Measurements from ENCODE around the gene COBLL1. TPM values are rescaled to one million over a fixed set of nuclear protein-coding genes. Genes with fewer than 3 reads are reported as not detected.
A peak's percentile ranks its signal among the peaks of the same experiment; 100 is the strongest.

COBLL1 gene
- total RNA-seq, 1 donor from 2014 or later: 10.5 TPM

DNA sequence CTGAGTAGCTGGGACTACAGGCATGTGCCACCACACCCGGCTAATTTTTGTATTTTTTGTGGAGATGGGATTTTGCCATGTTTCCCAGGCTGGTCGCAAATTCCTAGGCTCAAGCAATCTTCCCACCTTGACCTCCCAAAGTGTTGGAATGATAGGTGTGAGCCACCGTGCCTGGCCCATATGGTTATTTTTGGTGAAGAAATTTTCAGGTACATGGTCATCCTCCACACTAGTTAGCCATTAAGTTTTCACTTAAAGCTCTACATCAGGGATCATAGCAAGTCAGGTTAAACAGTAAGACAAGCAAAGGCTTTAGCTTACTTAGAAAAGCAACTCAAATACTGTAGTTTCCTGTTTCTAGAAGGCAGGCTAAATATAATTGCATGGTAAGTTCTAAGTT is 116.1 kb downstream of the COBLL1 start:
- FAIRE-seq (peak; percentile 13), DNase-seq (ENCODE audit: low read depth) (no peak)
- Histone ChIP-seq H3K27me3 (ENCODE audit: control insufficient read depth, insufficient read depth, low read length) (no peaks in the 10 kb centered on the region), H3K36me3 (ENCODE audit: control insufficient read depth, insufficient read depth, low read length) (no peaks in the 10 kb centered on the region), H3K4me3 (ENCODE audit: low read depth, low read length) (no peak overlapping the region)
- no peak for TF ChIP-seq CTCF (IDR thresholded peaks at IDR 0.05; ENCODE audit: insufficient read depth, low read length, severe bottlenecking)

GRCh38 chr2:164722616-164723338 is 118.8 kb downstream of the COBLL1 start:
- TF ChIP-seq CTCF (IDR thresholded peaks at IDR 0.05; ENCODE audit: insufficient read depth, low read length, severe bottlenecking): no peak
- no peak overlapping the region for H3K4me3 ChIP-seq (ENCODE audit: low read depth, low read length)
- no peak for DNase-seq (ENCODE audit: low read depth)

DNA sequence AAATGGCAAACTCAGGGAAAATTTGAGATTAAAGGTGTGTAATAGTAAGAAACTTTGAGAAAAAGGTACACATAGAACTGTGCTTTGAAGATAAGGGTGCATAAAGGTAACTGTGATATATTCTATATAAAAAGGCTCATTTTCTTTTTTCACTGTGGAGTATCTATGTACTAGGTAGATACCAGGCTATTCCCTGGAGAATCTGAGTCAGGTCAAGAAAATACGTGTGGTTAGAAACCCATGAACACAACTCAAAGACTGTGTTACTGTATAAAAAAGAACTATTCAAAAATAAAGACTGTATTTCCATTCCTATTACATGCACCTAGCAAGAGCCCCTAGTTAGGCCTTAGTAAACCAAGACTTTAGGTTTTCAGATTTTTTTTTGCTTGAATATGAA is 120.2 kb downstream of the COBLL1 start:
- no peak overlapping the region for H3K4me3 ChIP-seq (ENCODE audit: low read depth, low read length)
- FAIRE-seq (no peak), DNase-seq (ENCODE audit: low read depth) (no peak)
- no peaks in the 10 kb centered on the region for H3K36me3 ChIP-seq (ENCODE audit: control insufficient read depth, insufficient read depth, low read length)
- no peak for TF ChIP-seq CTCF (IDR thresholded peaks at IDR 0.05; ENCODE audit: insufficient read depth, low read length, severe bottlenecking)
- H3K27me3 ChIP-seq (ENCODE audit: control insufficient read depth, insufficient read depth, low read length): no peaks in the 10 kb centered on the region

More at GRCh38 chr2:164722616-164723338, 118.8 kb downstream of the COBLL1 start:
- no peak for FAIRE-seq
- no peaks in the 10 kb centered on the region for H3K27me3 ChIP-seq (ENCODE audit: control insufficient read depth, insufficient read depth, low read length)
- no peaks in the 10 kb centered on the region for H3K36me3 ChIP-seq (ENCODE audit: control insufficient read depth, insufficient read depth, low read length)

DNA sequence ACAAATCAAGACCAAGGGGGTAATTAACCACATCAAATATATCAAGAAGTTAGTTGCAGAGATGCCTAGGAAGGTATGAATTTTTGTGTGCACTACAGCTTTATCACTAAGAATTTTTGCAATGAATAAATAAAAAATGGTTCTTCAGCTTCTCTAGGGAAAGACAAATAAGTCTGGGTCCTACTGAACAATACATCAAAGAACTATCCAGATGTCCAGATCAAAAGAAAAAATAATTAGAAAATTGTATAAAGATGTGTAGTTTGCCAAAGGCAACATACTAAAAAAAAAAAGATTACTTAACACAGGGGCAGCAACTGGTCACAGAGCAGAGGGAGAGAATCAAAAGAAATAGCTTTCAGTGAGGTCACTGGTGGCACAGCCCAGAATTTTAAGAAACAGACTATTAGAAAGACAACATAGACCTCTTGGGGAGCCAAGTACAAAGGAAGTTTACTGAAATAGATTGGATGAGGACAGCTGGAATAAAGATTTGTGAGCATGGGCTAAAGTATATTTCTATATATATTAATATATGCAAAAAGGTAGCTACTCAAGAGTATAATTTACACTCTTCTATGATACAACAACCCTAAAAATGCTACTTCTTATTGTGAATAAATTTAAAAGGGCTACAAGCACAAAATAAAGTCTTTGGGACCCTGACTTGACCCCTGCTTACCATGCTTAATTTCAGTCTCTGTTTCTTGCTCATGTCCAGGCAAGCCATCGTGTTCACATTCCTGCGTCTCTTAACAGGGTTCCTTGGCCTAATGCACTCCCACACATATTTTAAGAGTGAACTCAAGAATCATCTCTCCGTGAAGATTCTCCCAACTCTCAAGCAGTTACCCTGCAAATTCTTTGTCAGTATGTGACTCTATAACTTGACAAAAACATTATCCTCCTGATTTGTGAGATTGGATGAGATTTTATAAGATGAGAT is 121.4 kb downstream of the COBLL1 start:
- FAIRE-seq (no peak), DNase-seq (ENCODE audit: low read depth) (peak; percentile 83)
- Histone ChIP-seq H3K36me3 (ENCODE audit: control insufficient read depth, insufficient read depth, low read length) (no peaks in the 10 kb centered on the region), H3K27me3 (ENCODE audit: control insufficient read depth, insufficient read depth, low read length) (no peaks in the 10 kb centered on the region), H3K4me3 (ENCODE audit: low read depth, low read length) (no peak overlapping the region)
- TF ChIP-seq CTCF (IDR thresholded peaks at IDR 0.05; ENCODE audit: insufficient read depth, low read length, severe bottlenecking): no peak

- H3K36me3 ChIP-seq (ENCODE audit: control insufficient read depth, insufficient read depth, low read length): no peaks in the 10 kb centered on the region
- H3K4me3 ChIP-seq (ENCODE audit: low read depth, low read length): no peak overlapping the region
- FAIRE-seq (no peak), DNase-seq (ENCODE audit: low read depth) (peak; percentile 32)
- no peaks in the 10 kb centered on the region for H3K27me3 ChIP-seq (ENCODE audit: control insufficient read depth, insufficient read depth, low read length)
- TF ChIP-seq CTCF (IDR thresholded peaks at IDR 0.05; ENCODE audit: insufficient read depth, low read length, severe bottlenecking): peak; percentile 12
Measured at GRCh38 chr2:164717000-164717803, 124.4 kb downstream of the COBLL1 start.
